Activated T-helper 9 cell treated with anti-CD3 and anti-CD28 coated beads, Interleukin-2, amount 50 U/mL, for 16 hours (primary cell): ENCODE measurements around the gene MAP4K4.

Experiments used
- DNase-seq: peaks from one replicate; pipeline ENCODE4 v3.0.0-alpha.2; 2020; ENCODE audit warnings: low read depth

The MAP4K4 gene

GRCh38 chr2:101692766-101693165, 4.7 kb upstream of the MAP4K4 start:
- no peak for DNase-seq

- no peak for DNase-seq
Observed at GRCh38 chr2:101693991-101694588, 3.4 kb upstream of the MAP4K4 start.

- DNase-seq, result no peak
Observed at GRCh38 chr2:101696272-101697123, 1.0 kb upstream of the MAP4K4 start.

GRCh38 chr2:101698014-101698843, 722 bp downstream of the MAP4K4 start:
- DNase-seq, result peak; percentile 15

- DNase-seq, result no peak
Observed at GRCh38 chr2:101698844-101699754, 1.6 kb downstream of the MAP4K4 start.

- DNase-seq, result no peak
Observed at GRCh38 chr2:101699755-101700461, 2.4 kb downstream of the MAP4K4 start.

GRCh38 chr2:101704046-101704466, 6.5 kb downstream of the MAP4K4 start:
- no peak for DNase-seq

- DNase-seq, result no peak
Observed at GRCh38 chr2:101704816-101705578, 7.5 kb downstream of the MAP4K4 start.

GRCh38 chr2:101706121-101706818, 8.8 kb downstream of the MAP4K4 start:
- DNase-seq, result no peak

GRCh38 chr2:101706819-101707177, 9.3 kb downstream of the MAP4K4 start:
- DNase-seq, result no peak

GRCh38 chr2:101710036-101710435, 12.5 kb downstream of the MAP4K4 start:
- DNase-seq, result no peak

- DNase-seq, result no peak
Observed at GRCh38 chr2:101710471-101711318, 13.2 kb downstream of the MAP4K4 start.

GRCh38 chr2:101714118-101714517, 16.6 kb downstream of the MAP4K4 start:
- no peak for DNase-seq

- DNase-seq, result no peak
Observed at GRCh38 chr2:101717071-101717845, 19.8 kb downstream of the MAP4K4 start.

- no peak for DNase-seq
Observed at GRCh38 chr2:101718479-101718878, 21.0 kb downstream of the MAP4K4 start.

- DNase-seq, result peak; percentile 28
Observed at GRCh38 chr2:101718993-101719571, 21.6 kb downstream of the MAP4K4 start.

GRCh38 chr2:101720732-101721131, 23.2 kb downstream of the MAP4K4 start:
- no peak for DNase-seq
